ENCODE measurements around the gene BANP.
"Not testable (repeated sequence)": the region's sequence is repeated elsewhere in the genome, so short reads cannot be mapped to it uniquely, and the experiment has no call there.

The BANP gene

GRCh38 chr16:88013766-88014251 lies 62.6 kb downstream of the BANP start:
- DNase-seq (ENCODE audit: insufficient read length, low spot score) (no peak), FAIRE-seq (no peak)
- no peak for TF ChIP-seq POLR2A (IDR thresholded peaks at IDR 0.05; ENCODE audit: low read depth, low read length)

- no peak for DNase-seq (ENCODE audit: insufficient read length, low spot score)
- FAIRE-seq: no peak
- TF ChIP-seq POLR2A (IDR thresholded peaks at IDR 0.05; ENCODE audit: low read depth, low read length): no peak
These were observed 63.1 kb downstream of the BANP start for GRCh38 chr16:88014252-88014781.

- TF ChIP-seq POLR2A (IDR thresholded peaks at IDR 0.05; ENCODE audit: low read depth, low read length): no peak
- DNase-seq (ENCODE audit: insufficient read length, low spot score) (no peak), FAIRE-seq (no peak)
These were observed 63.9 kb downstream of the BANP start for GRCh38 chr16:88014954-88015805.

GRCh38 chr16:88015806-88016140 lies 64.5 kb downstream of the BANP start:
- DNase-seq (ENCODE audit: insufficient read length, low spot score): no peak
- FAIRE-seq: no peak
- TF ChIP-seq POLR2A (IDR thresholded peaks at IDR 0.05; ENCODE audit: low read depth, low read length): no peak

GRCh38 chr16:88016386-88016785 lies 65.2 kb downstream of the BANP start:
- not testable (repeated sequence) for DNase-seq (ENCODE audit: insufficient read length, low spot score); FAIRE-seq

GRCh38 chr16:88016964-88017363 lies 65.7 kb downstream of the BANP start:
- FAIRE-seq: no peak
- DNase-seq (ENCODE audit: insufficient read length, low spot score): no peak
- no peak for TF ChIP-seq POLR2A (IDR thresholded peaks at IDR 0.05; ENCODE audit: low read depth, low read length)

- FAIRE-seq: no peak
- no peak for TF ChIP-seq POLR2A (IDR thresholded peaks at IDR 0.05; ENCODE audit: low read depth, low read length)
- no peak for DNase-seq (ENCODE audit: insufficient read length, low spot score)
These were observed 66.4 kb downstream of the BANP start for GRCh38 chr16:88017587-88018101.

GRCh38 chr16:88018382-88018781 lies 67.1 kb downstream of the BANP start:
- FAIRE-seq; DNase-seq (ENCODE audit: insufficient read length, low spot score): not testable (repeated sequence)

GRCh38 chr16:88019041-88019820 lies 68.0 kb downstream of the BANP start:
- not testable (repeated sequence) for DNase-seq (ENCODE audit: insufficient read length, low spot score); FAIRE-seq

- no peak for DNase-seq (ENCODE audit: insufficient read length, low spot score)
- TF ChIP-seq POLR2A (IDR thresholded peaks at IDR 0.05; ENCODE audit: low read depth, low read length): no peak
- no peak for FAIRE-seq
These were observed 68.7 kb downstream of the BANP start for GRCh38 chr16:88019821-88020515.

- no peak for TF ChIP-seq POLR2A (IDR thresholded peaks at IDR 0.05; ENCODE audit: low read depth, low read length)
- DNase-seq (ENCODE audit: insufficient read length, low spot score) (no peak), FAIRE-seq (no peak)
These were observed 69.3 kb downstream of the BANP start for GRCh38 chr16:88020516-88020885.

- DNase-seq (ENCODE audit: insufficient read length, low spot score); FAIRE-seq: not testable (repeated sequence)
These were observed 70.1 kb downstream of the BANP start for GRCh38 chr16:88021041-88021970.
